SK-N-SH (cell line): Measurements from ENCODE around the gene CDC42BPG.

Source experiments
- RFX5 ChIP-seq: IDR thresholded peaks from 2 replicates; pipeline ENCODE4 v1.6.1; 2012; ENCODE audit warnings: mild to moderate bottlenecking, improper control_type of control experiment, low read length
- TF ChIP-seq, protein P1 (sequence below): IDR thresholded peaks from 2 replicates; pipeline ENCODE4; 2012
- TF ChIP-seq, protein P2 (sequence below): fragments of 200-600 bp; sonication (generic); IDR thresholded peaks from 2 replicates; pipeline ENCODE4 v1.6.1; 2017; ENCODE audit warnings: antibody characterized with exemption, mild to moderate bottlenecking, moderate library complexity

DNA sequence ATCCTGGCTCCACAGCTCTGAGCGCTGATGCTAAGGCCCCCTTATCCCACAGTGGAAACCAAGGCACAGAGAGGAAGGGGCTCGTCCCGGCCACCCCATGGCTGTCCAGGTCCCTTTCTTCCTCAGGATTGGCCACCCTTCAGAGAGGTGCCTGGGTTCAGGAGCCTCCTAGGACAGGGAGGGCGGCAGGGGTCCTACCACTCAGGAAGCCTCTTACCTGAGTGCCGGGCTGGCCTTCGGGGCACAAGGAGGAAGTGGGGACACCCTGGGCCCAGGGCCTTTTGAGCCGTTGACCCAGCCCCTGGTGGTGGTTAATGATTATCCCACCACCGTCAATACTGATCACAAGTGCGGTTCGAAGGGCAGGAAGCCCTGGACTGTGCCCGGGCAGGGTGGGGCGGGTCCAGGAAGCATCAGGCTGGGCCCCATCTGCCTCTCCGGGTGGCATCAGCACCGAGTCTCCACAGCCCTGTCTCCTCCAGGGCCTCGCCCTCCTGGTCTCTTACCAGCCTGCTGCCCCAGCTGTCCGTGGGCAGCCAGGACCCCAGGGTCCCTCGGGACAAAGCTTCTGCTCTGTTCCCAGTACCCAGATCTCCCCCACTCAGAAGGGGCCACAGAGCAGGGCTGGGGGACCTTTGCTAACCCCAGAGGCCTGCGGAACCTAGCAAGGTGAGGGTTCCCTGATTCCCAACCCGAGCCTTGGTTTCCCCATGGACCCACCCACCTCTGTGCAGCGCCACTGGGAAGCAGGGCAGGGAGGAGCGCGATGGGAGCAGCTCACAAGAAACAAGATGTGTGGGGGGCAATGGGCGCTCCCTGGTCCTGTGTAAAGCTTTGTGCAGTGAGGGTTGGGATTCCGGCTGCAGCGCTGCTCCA, 49.0 kb upstream of the CDC42BPG start:
- TF ChIP-seq, protein P1, sequence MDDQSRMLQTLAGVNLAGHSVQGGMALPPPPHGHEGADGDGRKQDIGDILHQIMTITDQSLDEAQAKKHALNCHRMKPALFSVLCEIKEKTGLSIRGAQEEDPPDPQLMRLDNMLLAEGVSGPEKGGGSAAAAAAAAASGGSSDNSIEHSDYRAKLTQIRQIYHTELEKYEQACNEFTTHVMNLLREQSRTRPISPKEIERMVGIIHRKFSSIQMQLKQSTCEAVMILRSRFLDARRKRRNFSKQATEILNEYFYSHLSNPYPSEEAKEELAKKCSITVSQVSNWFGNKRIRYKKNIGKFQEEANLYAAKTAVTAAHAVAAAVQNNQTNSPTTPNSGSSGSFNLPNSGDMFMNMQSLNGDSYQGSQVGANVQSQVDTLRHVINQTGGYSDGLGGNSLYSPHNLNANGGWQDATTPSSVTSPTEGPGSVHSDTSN, result no peak
- no peak for TF ChIP-seq RFX5
- TF ChIP-seq, protein P2, sequence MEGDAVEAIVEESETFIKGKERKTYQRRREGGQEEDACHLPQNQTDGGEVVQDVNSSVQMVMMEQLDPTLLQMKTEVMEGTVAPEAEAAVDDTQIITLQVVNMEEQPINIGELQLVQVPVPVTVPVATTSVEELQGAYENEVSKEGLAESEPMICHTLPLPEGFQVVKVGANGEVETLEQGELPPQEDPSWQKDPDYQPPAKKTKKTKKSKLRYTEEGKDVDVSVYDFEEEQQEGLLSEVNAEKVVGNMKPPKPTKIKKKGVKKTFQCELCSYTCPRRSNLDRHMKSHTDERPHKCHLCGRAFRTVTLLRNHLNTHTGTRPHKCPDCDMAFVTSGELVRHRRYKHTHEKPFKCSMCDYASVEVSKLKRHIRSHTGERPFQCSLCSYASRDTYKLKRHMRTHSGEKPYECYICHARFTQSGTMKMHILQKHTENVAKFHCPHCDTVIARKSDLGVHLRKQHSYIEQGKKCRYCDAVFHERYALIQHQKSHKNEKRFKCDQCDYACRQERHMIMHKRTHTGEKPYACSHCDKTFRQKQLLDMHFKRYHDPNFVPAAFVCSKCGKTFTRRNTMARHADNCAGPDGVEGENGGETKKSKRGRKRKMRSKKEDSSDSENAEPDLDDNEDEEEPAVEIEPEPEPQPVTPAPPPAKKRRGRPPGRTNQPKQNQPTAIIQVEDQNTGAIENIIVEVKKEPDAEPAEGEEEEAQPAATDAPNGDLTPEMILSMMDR, result no peak
